HG02678 (cell line): ENCODE data around the gene CAPNS2.
"Not testable (repeated sequence)": the region's sequence is repeated elsewhere in the genome, so short reads cannot be mapped to it uniquely, and the experiment has no call there.

Experiments
- ATAC-seq: cut with Tn5 transposase; IDR thresholded peaks from one replicate; pipeline ENCODE4 v1.9.1; 2021; ENCODE audit warnings: mild to moderate bottlenecking, moderate library complexity; ENCODE audit not compliant: unreplicated experiment

The CAPNS2 gene

DNA sequence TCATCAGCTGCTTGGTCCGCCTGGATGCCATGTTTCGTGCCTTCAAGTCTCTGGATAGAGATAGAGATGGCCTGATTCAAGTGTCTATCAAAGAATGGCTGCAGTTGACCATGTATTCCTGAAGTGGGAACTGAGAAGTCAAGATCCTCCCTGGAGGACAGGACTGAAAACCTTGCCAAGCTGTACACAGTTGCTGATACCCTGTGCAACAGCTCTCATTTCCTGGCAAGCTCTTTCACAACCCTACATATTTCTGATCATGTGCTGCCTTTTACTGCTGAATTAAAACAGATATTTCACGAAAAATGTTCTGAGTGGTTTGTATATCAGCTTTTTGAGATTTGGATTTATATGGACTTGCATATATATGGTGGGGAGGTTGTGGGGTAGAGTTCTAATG, 898 bp downstream of the CAPNS2 start:
- ATAC-seq: no peak

DNA sequence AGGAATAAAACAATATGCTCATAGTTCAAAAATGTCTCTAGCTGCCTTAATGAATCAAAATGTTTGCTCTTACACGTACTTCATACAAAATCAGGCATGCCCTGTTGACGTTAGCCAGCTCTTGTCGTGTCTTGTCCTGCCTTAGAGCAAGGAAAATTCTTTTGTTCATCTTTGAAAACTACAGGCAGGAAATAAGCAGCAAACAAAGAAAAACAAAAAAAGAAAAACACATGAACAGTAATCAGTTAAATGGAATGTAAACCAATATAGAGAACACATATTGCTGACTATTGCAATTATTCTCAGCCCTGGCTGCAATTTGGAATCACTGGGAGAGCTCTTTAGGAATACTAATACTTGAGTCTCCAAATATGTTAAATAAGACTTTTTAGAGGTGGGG, 1.7 kb downstream of the CAPNS2 start:
- ATAC-seq: no peak

DNA sequence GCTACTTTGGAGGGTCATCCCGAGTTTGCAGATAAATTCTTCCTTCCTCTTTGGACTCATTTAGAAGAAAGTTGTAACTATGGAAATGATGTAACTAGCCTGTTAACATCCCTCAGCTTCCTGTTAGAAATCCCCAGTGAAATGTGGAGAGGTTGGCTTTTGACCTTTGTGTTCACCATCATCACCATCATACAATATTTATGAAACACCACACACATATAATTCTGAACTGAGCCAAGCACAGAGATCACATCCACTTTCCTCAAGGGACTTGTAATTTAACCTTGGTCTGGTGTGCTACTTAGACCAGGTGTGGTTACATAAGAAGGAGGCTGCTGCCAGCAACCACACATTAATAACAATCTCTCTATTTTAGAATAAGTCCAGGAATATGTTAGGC, 2.5 kb downstream of the CAPNS2 start:
- no peak for ATAC-seq

DNA sequence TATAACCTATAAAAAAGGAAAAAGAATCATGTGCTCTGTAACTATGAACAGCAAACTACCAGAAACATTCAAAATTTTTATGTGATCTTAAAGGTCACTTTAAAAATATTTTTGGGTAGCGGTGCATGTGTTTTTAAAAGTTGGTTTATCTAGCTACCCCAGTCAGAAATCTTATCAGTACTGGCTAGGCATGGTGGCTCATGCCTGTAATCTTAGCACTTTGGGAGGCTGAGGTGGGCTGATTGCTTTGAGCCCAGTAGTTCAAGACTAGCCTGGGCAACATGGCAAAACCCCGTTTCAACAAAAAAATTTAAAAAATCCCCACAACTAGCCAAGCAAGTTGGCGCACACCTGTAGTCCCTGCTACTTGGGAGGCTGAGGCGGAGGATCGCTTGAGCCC, 3.7 kb downstream of the CAPNS2 start:
- no peak for ATAC-seq

DNA sequence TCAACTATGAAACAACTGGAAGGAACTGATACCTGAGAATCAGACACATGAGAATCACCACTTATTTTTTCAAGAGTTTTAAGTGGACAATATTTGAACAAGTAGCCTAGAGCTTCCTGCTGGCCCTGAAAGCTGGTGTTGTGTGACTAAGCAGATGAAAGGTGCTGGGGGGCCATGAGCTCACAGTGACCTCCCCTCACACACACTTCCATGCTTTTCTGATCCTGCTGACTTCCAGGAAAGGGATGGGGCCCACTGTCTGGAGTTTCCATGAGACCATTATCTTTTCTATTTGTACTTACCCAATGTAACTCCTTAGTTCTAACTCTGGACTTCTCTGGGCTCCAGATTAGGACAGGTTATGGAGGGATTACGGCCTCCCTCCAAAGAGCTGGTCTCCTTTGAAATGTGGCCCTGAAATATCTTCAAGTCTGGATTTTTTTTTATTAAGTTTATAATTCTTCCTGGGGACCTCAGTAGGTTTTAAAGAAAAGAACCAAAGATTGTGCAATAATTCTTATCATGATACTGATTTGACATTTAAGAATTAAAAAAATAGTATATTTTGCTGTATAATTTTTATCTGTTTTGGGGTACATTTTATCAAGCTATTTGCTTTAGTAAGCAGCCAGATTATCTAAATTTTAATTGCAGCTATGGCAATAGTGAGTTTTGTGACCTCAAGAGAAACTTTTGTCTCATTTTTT, 4.9 kb downstream of the CAPNS2 start:
- no peak for ATAC-seq

DNA sequence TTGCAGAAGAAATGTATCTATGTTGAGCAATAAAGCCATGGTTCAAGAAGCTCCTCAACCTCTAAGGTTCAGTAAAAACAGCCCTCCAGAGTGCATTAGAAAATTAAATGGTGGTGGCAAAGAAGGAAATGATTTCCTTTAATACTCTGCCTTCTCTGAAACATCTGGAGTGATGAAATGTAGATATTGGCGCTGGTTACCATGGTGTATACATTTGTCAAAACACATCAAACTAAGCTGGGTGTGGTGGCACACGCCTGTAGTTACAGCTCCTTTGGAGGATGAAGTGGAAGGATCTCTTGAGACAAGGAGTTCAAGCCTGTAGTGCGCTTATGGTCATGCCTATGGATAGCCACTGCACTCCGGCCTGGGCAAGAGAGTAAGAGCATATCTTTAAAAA, 6.0 kb downstream of the CAPNS2 start:
- ATAC-seq: no peak

DNA sequence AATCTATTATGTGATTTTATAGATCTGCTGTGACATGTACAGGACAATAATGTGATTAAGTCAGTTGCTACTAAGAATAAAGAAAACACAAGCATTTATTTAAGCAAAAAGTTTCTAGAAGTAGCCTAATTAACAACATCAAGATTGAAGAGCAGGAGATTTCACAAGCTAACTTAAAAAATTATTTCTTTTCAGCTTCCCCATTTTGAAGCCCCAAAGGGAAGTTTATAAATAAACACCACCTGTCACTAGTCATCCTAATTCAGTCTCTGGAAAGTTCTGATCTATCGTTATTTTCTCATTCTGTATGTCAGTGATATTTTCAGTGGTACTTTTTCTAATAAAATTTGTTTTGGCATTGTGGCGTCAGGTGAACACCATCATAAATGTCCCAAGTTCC, 8.3 kb downstream of the CAPNS2 start:
- ATAC-seq: no peak

DNA sequence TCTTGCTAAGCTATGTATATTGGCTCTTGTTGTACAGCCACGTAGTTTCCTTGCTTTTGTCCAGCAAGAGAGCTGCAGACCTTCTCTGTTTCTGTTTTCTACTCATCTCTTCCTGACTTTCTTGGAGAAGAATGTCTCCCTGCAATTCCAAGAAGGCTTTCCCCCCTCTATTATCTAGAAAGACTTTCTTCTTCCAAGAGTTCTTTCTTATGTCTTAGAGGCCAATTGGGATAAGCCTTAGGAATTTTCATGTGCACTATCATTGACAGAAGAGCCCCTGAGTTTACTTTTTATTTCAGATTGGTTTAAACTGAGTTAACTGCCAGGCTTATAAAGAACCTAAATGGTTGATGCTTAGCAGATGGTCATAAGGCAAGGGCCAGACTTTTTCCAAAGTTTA, 9.0 kb downstream of the CAPNS2 start:
- no peak for ATAC-seq

DNA sequence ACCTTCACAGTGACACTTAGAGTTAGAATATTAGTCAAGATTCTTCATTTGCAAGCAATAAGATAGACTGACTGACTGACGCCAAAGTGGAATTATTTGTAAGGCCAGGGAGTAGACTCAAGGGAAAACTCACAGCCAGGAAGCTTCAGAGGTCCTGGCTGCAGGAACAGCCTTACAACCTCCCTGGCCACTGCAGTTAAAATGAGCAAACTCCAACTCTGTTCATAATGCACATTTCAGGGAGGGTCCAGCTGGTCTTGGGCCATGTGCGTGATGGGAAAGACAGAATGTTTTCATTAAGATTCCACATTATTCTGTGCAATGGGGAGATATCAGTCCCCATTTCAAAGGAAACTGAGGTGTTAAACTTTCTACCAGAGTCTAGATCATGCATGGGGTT, 9.9 kb downstream of the CAPNS2 start:
- no peak for ATAC-seq

DNA sequence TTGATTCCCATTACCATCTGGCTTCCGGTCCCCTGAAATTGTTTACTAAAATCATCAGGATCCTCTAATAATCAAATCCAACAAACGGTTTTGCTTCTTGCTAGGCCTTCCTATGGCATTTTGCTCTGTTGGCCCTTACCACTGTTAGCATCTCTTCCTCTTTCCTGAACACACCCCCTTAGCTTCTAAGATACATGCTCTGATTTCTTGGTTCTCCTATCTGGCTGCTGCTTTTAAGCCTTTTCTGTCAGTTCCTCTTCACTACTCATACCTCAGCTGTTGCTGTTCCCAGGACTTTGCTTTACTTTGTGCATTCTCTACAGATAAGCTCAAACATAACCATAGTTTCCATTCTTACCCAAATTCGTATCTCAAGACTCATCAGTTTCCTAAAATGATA, 11.4 kb downstream of the CAPNS2 start:
- ATAC-seq: no peak

DNA sequence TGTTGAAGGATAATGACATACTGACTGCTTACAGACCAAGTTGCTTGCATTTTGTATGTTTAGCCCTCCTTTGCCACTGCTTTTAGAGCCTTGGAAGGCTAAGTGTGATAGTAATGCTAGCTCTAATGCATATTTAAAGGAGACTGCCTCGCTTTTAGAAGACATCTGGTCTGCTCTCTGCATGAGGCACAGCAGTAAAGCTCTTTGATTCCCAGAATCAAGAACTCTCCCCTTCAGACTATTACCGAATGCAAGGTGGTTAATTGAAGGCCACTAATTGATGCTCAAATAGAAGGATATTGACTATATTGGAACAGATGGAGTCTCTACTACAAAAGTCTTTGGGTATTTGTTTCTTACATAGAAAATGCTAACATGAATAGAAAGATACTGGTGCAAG, 19.1 kb downstream of the CAPNS2 start:
- no peak for ATAC-seq

DNA sequence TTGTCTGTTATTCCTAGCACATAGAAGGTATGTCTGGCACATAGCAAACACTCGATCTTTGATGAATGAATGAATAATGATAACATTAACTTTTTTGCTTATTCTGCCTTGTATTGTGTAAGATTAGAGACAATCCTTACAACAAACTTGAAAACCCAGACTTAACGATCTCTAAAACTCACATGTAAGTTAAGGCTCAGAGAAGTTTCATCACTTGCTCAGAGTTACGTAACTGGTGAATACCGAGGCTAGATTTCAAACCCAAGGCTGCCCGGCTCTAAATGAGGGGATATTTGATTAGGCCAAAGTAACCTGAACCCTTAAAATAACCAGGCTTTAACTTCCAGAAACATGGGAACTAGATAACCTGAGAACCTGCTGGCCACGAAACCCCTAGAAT, 22.3 kb downstream of the CAPNS2 start:
- ATAC-seq: no peak

DNA sequence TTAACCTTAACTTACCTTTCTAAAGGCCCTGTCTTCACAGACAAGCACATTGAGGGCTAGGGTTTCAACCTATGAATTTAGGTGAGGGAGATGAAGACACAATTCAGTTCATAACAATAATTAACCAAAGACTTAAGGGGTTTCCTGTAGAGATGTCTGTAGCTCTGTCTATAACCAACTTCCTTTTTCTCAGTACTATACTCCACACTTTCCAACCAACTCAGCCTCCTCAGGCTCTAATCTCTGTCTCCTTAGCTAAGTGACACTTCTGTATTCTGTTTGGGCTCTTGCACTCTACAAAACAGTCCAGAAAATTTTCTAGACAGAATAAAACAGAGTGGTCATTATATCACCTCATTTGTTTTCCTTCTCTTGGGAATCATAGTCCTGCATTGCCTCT, 25.8 kb downstream of the CAPNS2 start:
- no peak for ATAC-seq

DNA sequence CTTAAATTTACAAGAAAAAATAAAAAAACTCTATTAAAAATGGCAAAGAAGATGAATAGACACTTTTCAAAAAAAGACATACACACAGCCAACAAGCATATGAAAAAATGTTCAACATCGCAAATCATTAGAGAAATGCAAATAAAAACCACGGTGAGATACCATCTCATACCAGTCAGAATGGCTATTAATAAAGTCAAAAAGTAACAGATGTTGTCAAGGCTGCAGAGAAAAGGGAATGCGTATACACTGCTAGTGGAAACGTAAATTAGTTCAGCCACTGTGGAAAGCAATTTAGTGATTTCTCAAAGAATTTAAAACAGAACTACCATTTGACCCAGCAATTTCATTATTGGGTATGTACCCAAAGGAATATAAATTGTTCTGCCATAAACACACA, 31.4 kb downstream of the CAPNS2 start:
- no peak for ATAC-seq

DNA sequence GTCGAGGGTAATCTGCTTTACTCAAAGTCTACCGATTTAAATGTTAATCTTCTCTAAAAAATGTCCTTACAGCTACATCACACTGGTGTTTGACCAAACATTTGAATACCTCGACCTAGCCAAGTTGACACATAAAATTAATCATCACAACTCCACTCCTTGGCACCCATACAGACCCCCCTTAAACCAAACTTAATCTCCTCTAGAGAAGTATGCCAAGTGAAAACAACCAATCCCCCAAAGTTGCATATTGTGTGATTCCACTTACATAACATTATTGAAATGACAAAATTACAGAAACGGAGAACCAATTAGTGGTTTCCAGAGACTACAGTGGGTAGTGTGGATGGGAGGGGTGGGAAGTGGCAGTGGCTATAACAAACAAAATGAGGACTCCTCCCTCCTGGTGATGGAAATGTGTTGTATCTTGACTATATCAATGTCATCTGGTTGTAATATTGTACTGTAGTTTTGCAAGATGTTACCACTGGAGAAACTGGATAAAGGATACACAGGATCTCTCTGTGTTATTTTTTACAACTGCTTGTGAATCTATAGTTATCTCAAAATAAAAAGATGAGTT, 39.4 kb downstream of the CAPNS2 start:
- ATAC-seq: no peak

DNA sequence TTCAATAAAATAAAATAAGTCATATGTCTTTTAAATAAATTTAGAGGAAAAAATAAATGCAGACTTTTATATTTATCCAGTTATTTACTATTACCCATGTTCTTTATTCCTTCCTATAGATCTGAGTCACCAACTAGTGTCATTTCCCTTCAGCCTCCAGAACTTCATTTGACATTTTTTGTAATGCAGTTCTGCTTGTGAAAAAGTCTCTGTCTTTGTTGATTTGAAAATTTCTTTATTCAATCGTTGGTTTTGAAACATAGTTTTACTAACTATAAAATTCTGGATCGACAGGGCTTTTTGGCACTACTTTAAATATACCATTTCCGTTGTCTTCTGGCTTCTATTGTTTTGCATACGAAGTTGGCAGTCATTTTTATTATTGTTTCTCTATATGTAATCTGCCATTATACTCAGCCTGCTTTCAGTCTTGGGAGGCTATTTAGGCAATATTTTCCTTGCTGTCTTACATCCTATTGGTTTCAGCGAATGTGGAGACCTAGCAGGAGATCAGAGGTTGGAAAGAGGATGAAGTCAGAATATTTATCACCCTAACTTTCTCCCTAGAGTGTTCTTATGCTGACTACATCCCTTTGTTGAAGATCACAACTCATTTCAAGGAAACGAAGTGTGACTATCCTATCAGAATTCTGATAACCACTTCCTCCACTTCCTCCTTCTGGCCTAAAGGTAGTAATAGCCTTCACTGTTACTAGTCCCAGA, 47.3 kb downstream of the CAPNS2 start:
- no peak for ATAC-seq

DNA sequence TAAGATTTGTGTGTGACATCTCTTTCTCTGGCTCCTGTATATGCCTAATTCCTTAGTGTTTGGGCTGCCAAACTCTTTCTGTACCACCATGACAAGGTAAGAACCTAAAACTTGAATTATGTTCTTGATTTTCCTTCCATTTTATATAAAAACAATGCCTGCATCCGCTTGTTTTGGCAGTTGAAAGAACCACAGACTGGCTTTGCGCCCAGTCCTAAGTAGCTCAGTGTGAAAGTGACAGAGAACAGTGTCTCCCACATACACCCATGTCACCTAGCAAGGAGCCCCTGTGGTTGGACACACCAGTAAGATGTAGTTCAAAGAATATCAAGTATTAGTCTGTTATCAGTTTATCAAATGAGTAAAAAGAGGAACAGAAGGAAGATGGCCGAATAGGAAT, 48.6 kb downstream of the CAPNS2 start:
- ATAC-seq: no peak

DNA sequence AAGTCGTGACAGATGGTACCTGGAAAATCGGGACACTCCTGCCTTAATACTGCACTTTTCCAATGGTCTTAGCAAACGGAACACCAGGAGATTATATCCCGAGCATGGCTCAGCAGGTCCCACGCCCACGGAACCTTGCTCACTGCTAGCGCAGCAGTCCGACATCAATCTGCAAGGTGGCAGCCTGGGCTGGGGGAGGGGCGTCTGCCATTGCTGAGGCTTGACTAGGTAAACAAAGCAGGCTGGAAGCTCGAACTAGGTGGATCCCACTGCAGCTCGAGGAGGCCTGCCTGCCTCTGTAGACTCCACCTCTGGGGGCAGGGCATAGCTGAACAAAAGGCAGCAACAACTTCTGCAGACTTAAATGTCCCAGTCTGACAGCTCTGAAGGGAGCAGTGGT, 49.2 kb downstream of the CAPNS2 start:
- not testable (repeated sequence) for ATAC-seq
